H1 (cell line): ENCODE results near the gene LIPA. TPM values are rescaled to one million over a fixed set of nuclear protein-coding genes. Genes with fewer than 3 reads are reported as not detected.

Source experiments
- CTCF ChIA-PET: fragments of 300-600 bp; sonication (Branson Sonifier 250); formaldehyde crosslinking; loops from one replicate; lab custom pipeline; 2021; ENCODE audit not compliant: partially characterized antibody; lab: Charles Lee
- POLR2A ChIA-PET: fragments of 300-600 bp; sonication (Branson Sonifier 250); formaldehyde crosslinking; loops from one replicate; lab custom pipeline; 2021; ENCODE audit warnings: inconsistent platforms; ENCODE audit not compliant: partially characterized antibody; lab: Charles Lee
- DNase-seq, 2 experiments: peaks; one replicate each; pipeline versions ENCODE4 v3.0.0 to v3.0.0-alpha.2; 2010 to 2022; ENCODE audit warnings: low spot score in 2 of 2, low read depth in 1 of 2, mixed read lengths in 1 of 2
- FAIRE-seq: peaks from 2 replicates; lab custom pipeline; 2011; peaks lifted over from hg19 to GRCh38; lab: Jason Lieb, UNC
- H2AFZ ChIP-seq: 2 replicates; pipeline ENCODE4 v1.8.1; 2012; ENCODE audit warnings: low read length, inconsistent platforms
- H2AK5ac ChIP-seq: 2 replicates; pipeline ENCODE4 v1.6.1; 2013; ENCODE audit warnings: low read depth, low read length
- H2BK120ac ChIP-seq: replicated peaks from 2 replicates; pipeline ENCODE3; 2013; ENCODE audit warnings: low read depth, low read length, inconsistent platforms
- H2BK12ac ChIP-seq: 2 replicates; pipeline ENCODE4 v1.6.1; 2013; ENCODE audit warnings: low read depth, low read length
- H2BK15ac ChIP-seq: 2 replicates; pipeline ENCODE4 v1.6.1; 2013; ENCODE audit warnings: low read length
- H2BK20ac ChIP-seq: 2 replicates; pipeline ENCODE4 v1.6.1; 2013; ENCODE audit warnings: low read length
- H2BK5ac ChIP-seq: 2 replicates; pipeline ENCODE4 v1.6.1; 2013; ENCODE audit warnings: low read depth, low read length
- H3K14ac ChIP-seq: 2 replicates; pipeline ENCODE4 v1.6.1; 2013; ENCODE audit warnings: inconsistent platforms; ENCODE audit not compliant: insufficient read length
- H3K18ac ChIP-seq: 2 replicates; pipeline ENCODE4 v1.6.1; 2013; ENCODE audit warnings: low read length; ENCODE audit errors: extremely low read depth
- H3K23ac ChIP-seq: 2 replicates; pipeline ENCODE4 v1.6.1; 2013; ENCODE audit warnings: inconsistent platforms; ENCODE audit not compliant: insufficient read length
- H3K23me2 ChIP-seq: 2 replicates; pipeline ENCODE4 v1.6.1; 2013; ENCODE audit warnings: low read depth, low read length
- H3K27ac ChIP-seq: 2 replicates; pipeline ENCODE4 v1.6.1; 2011; ENCODE audit warnings: low read depth, low read length, inconsistent platforms
- H3K27me3 ChIP-seq, 4 experiments: replicated peaks in 1 of 4; 1 replicate in 1 of 4; 2 replicates in 3 of 4; pipeline versions ENCODE4 v1.6.1 to v1.8.1; 2011 to 2013; ENCODE audit warnings: low read length in 3 of 4, mild to moderate bottlenecking in 3 of 4, inconsistent platforms in 2 of 4, mixed read lengths in 2 of 4, moderate library complexity in 1 of 4; ENCODE audit not compliant: control insufficient read depth in 3 of 4, insufficient read depth in 3 of 4; ENCODE audit errors: extremely low read depth in 1 of 4
- H3K36me3 ChIP-seq, 4 experiments: 2 replicates each; pipeline versions ENCODE4 v1.6.1 to v1.8.1; 2011 to 2013; ENCODE audit warnings: mild to moderate bottlenecking in 4 of 4, low read length in 3 of 4, moderate library complexity in 2 of 4, control low read depth in 1 of 4, inconsistent platforms in 1 of 4; ENCODE audit not compliant: insufficient read depth in 4 of 4, control insufficient read depth in 2 of 4
- H3K4ac ChIP-seq: replicated peaks from 2 replicates; pipeline ENCODE3; 2013; ENCODE audit warnings: low read length, low read depth, mixed read lengths, inconsistent platforms; ENCODE audit not compliant: insufficient read length
- H3K4me1 ChIP-seq, 4 experiments: replicated peaks in 1 of 4; 1 replicate in 1 of 4; 2 replicates in 3 of 4; pipeline versions ENCODE4 v1.6.1 to v1.8.1; 2011 to 2013; ENCODE audit warnings: low read length in 3 of 4, inconsistent platforms in 2 of 4, mixed read lengths in 1 of 4; ENCODE audit not compliant: insufficient read depth in 4 of 4, control insufficient read depth in 3 of 4
- H3K4me2 ChIP-seq, 2 experiments: 2 replicates each; pipeline versions ENCODE4 v1.6.1 to v1.8.1; 2011 to 2013; ENCODE audit warnings: low read depth in 2 of 2, low read length in 2 of 2, control low read depth in 1 of 2, inconsistent platforms in 1 of 2, mild to moderate bottlenecking in 1 of 2; ENCODE audit not compliant: insufficient read depth in 1 of 2
- H3K4me3 ChIP-seq, 4 experiments: fragments of 200-600, 300-600 bp in 1 of 4; sonication (generic), shearing (Covaris generic), sonication (Bioruptor Twin) in 1 of 4; 2 replicates each; pipeline versions ENCODE4 v1.5.1 to v1.8.1; 2011 to 2016; ENCODE audit warnings: low read length in 4 of 4, low read depth in 3 of 4, control low read depth in 2 of 4, inconsistent platforms in 2 of 4, mild to moderate bottlenecking in 2 of 4, mixed read lengths in 1 of 4, moderate library complexity in 1 of 4; ENCODE audit not compliant: insufficient read depth in 2 of 4; ENCODE audit errors: extremely low read depth in 1 of 4
- H3K56ac ChIP-seq: replicated peaks from 2 replicates; pipeline ENCODE3; 2013; ENCODE audit warnings: low read depth, mild to moderate bottlenecking, mixed read lengths, low read length, inconsistent platforms; ENCODE audit not compliant: insufficient read length
- H3K79me1 ChIP-seq: 2 replicates; pipeline ENCODE4 v1.6.1; 2013; ENCODE audit warnings: low read depth, low read length, control low read depth
- H3K79me2 ChIP-seq, 2 experiments: 2 replicates each; pipeline versions ENCODE4 v1.6.1 to v1.8.1; 2012 to 2013; ENCODE audit warnings: low read length in 2 of 2, mild to moderate bottlenecking in 2 of 2, inconsistent platforms in 1 of 2; ENCODE audit not compliant: insufficient read depth in 2 of 2, control insufficient read depth in 1 of 2
- H3K9ac ChIP-seq, 4 experiments: replicated peaks in 1 of 4; 1 replicate in 1 of 4; 2 replicates in 3 of 4; pipeline versions ENCODE4 v1.6.1 to v1.8.1; 2011 to 2013; ENCODE audit warnings: low read depth in 3 of 4, low read length in 3 of 4, control low read depth in 2 of 4, mild to moderate bottlenecking in 2 of 4, moderate library complexity in 2 of 4, inconsistent platforms in 1 of 4; ENCODE audit errors: extremely low read depth in 1 of 4
- H3K9me3 ChIP-seq, 2 experiments: 2 replicates each; pipeline versions ENCODE4 v1.6.1 to v1.8.1; 2012 to 2013; ENCODE audit warnings: mild to moderate bottlenecking in 2 of 2, moderate library complexity in 2 of 2, control low read depth in 1 of 2, inconsistent platforms in 1 of 2, low read depth in 1 of 2, low read length in 1 of 2, mixed read lengths in 1 of 2; ENCODE audit not compliant: insufficient read depth in 2 of 2
- H4K20me1 ChIP-seq, 2 experiments: replicated peaks in 1 of 2; 2 replicates each; pipeline versions ENCODE3 to v1.8.1; 2011 to 2013; ENCODE audit warnings: inconsistent platforms in 2 of 2, low read length in 2 of 2, mild to moderate bottlenecking in 1 of 2; ENCODE audit not compliant: insufficient read depth in 2 of 2, control insufficient read depth in 1 of 2
- H4K5ac ChIP-seq: 2 replicates; pipeline ENCODE4 v1.6.1; 2013; ENCODE audit warnings: low read length, low read depth, mixed read lengths, inconsistent platforms; ENCODE audit not compliant: insufficient read length
- H4K8ac ChIP-seq: 2 replicates; pipeline ENCODE4 v1.8.0; 2013; ENCODE audit warnings: mild to moderate bottlenecking, moderate library complexity, low read length, inconsistent platforms; ENCODE audit not compliant: insufficient read depth; ENCODE audit errors: extremely low read depth
- H4K91ac ChIP-seq: replicated peaks from 2 replicates; pipeline ENCODE3; 2013; ENCODE audit warnings: low read length, mixed read lengths, inconsistent platforms; ENCODE audit not compliant: insufficient read length
- CHD2 ChIP-seq: IDR thresholded peaks from 2 replicates; pipeline ENCODE4 v1.6.1; 2012; ENCODE audit warnings: low read length, improper control_type of control experiment
- FOSL1 ChIP-seq: IDR thresholded peaks from 2 replicates; pipeline ENCODE4 v1.6.1; 2011; ENCODE audit warnings: mild to moderate bottlenecking, low read depth, low read length, moderate library complexity; ENCODE audit not compliant: insufficient read depth
- GTF2F1 ChIP-seq: IDR thresholded peaks from 2 replicates; pipeline ENCODE4 v1.6.1; 2012; ENCODE audit warnings: low read depth, low read length, improper control_type of control experiment, borderline replicate concordance
- JUND ChIP-seq: IDR thresholded peaks from 2 replicates; pipeline ENCODE4 v1.6.1; 2011; ENCODE audit warnings: mild to moderate bottlenecking, improper control_type of control experiment, low read length
- MAX ChIP-seq: IDR thresholded peaks from 2 replicates; pipeline ENCODE4 v1.6.1; 2012; ENCODE audit warnings: inconsistent platforms
- RFX5 ChIP-seq: IDR thresholded peaks from 2 replicates; pipeline ENCODE4 v1.6.1; 2011; ENCODE audit warnings: low read depth, low read length, improper control_type of control experiment, borderline replicate concordance
- SP2 ChIP-seq: IDR thresholded peaks from 2 replicates; pipeline ENCODE4 v1.6.1; 2012; ENCODE audit warnings: mild to moderate bottlenecking, low read length, inconsistent platforms
- WGBS, 2 experiments: shearing (Covaris generic) in 1 of 2; methylation state at CpG; one replicate each; pipeline versions ENCODE4 v1.1.6 to v1.1.7; 2013 to 2015; ENCODE audit warnings: low lambda C conversion rate in 2 of 2, mixed read lengths in 2 of 2, inconsistent platforms in 1 of 2, low coverage in 1 of 2, missing lambda C conversion rate in 1 of 2; ENCODE audit not compliant: insufficient replicate concordance in 2 of 2, insufficient coverage in 1 of 2, insufficient read length in 1 of 2; ENCODE audit errors: extremely low coverage in 1 of 2, missing lambda C conversion rate in 1 of 2; 5-methylcytosine and 5-hydroxymethylcytosine counted together
- polyA plus RNA-seq, 7 experiments: library from polyadenylated mRNA; depleted of rRNA in 3 of 7; stranded (reverse) in 5 of 7; unstranded in 2 of 7; fragments of >200 nt in 5 of 7; fragments of 200-250 nt in 2 of 7; gene quantifications; 1 replicate in 5 of 7; 2 replicates in 1 of 7; 4 replicates in 1 of 7; pipeline versions ENCODE4 v1.2.1 to v1.2.3, GENCODE V29; 2011 to 2013; ENCODE audit warnings: missing spikeins in 2 of 7, mixed read lengths in 2 of 7
- total RNA-seq: library from RNA; stranded (reverse); fragmentation: NEBNext Ultra II Directional; extraction: Animal tissue kit (Norgen Biotek cat#: 25700); gene quantifications from 2 replicates; pipeline ENCODE4 v1.2.1, GENCODE V29; 2021

The LIPA gene
- total and polyA plus RNA-seq, 2 of the 8 experiments (the other 6 are each of a cell fraction or from before 2014, with no cell fraction given) = 18.1 to 32.4 TPM

- H3K4me2 ChIP-seq = no peak overlapping the region
- no peaks in the 10 kb centered on the region for H3K27me3 ChIP-seq
- ChIA-PET POLR2A (interaction anchor here (0.6 kb wide), 1 partner anchor 305 kb away, joined by 3 read pairs; no protein-coding TSS in a partner anchor), CTCF (interaction anchor here (1.0 to 1.5 kb wide), 5 partner anchors 10 to 265 kb away, joined by 3 to 7 read pairs (median 4); partner anchors contain the start of gene CH25H)
- H4K91ac ChIP-seq = no peak overlapping the region
- no peak overlapping the region for H3K56ac ChIP-seq
- no peak for TF ChIP-seq RFX5
- TF ChIP-seq JUND = no peak
- TF ChIP-seq GTF2F1 = no peak
- TF ChIP-seq MAX = no peak
- no peak for TF ChIP-seq SP2
- no peak for TF ChIP-seq CHD2
- no peak for TF ChIP-seq FOSL1
- DNase-seq (no peak), FAIRE-seq (no peak)
- no peak overlapping the region for H3K27ac ChIP-seq
- H3K4ac ChIP-seq = no peak overlapping the region
- no peak overlapping the region for H2AK5ac ChIP-seq
- no peak overlapping the region for H4K8ac ChIP-seq
- H3K36me3 ChIP-seq = no peaks in the 10 kb centered on the region
- H3K14ac ChIP-seq = no peak overlapping the region
- no peak overlapping the region for H2BK15ac ChIP-seq
- H3K23ac ChIP-seq = no peak overlapping the region
- no peak overlapping the region for H3K18ac ChIP-seq
- H2BK20ac ChIP-seq = no peak overlapping the region
- no peak overlapping the region for H2BK5ac ChIP-seq
- no peak overlapping the region for H3K9ac ChIP-seq
- no peak overlapping the region for H3K4me3 ChIP-seq
- WGBS, 2 experiments = 88% methylated on average over 4 of the region's 4 CpGs; no CpG with 5 or more reads in 1 of the 2 experiments
- H3K23me2 ChIP-seq = no peaks in the 10 kb centered on the region
- no peaks in the 10 kb centered on the region for H4K20me1 ChIP-seq
- no peaks in the 10 kb centered on the region for H3K79me1 ChIP-seq
- H2BK120ac ChIP-seq = no peak overlapping the region
- H2AFZ ChIP-seq = no peak overlapping the region
- H3K79me2 ChIP-seq = no peaks in the 10 kb centered on the region
- H3K9me3 ChIP-seq = no peaks in the 10 kb centered on the region
- H2BK12ac ChIP-seq = no peak overlapping the region
- H3K4me1 ChIP-seq = no peaks in the 10 kb centered on the region
- H4K5ac ChIP-seq = no peak overlapping the region
These were observed 54.1 kb downstream of the LIPA start for GRCh38 chr10:89197473-89197872.
